Measurements from ENCODE around the gene IL23A.
A peak's percentile ranks its signal among the peaks of the same experiment; 100 is the strongest.

The IL23A gene

DNA sequence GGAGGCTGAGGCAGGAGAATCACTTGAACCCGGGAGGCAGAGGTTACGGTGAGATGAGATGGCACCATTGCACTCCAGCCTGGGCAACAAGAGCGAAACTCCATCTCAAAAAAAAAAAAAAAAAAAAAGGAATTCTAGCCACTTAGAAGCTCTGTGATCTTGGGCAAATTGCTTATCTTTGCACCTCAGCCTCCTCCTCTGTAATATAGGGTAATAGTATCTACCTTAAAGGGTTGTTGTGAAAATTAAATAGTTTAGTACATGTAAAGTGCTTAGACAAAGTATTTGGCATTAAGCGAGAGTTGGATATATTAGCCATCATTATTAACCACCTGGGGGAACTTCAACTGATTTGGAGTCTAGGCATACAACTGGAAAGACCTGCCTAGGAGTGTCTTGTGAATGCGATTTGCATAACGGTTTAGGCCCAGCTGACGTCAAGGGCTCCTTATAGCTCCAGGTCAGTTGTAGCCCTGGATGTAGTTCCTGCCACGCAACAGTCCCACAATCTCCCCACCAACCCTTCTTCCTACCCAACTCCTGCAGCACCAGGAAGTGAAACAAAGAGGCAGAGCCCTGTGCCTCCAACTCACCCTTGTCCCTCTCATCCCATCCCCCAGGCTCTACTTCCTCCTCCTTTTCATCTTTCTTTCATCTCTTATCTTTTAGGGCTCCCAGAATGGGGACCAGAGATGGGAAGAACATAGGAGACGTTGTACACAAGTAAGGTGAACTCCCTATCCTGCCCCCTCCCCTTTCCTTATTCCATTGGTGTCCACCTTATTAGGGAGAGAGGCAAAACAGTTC is 2.1 kb upstream of the IL23A start:
- Histone ChIP-seq H3K9me3 (ENCODE audit: insufficient read depth, low read length, severe bottlenecking) (no peaks in the 10 kb centered on the region), H4K20me1 (ENCODE audit: insufficient read depth, low read length) (no peaks in the 10 kb centered on the region), H3K36me3 (ENCODE audit: insufficient read depth, low read length) (no peaks in the 10 kb centered on the region; the same call in 1 of the 2 replicates), H3K79me2 (ENCODE audit: insufficient read depth, low read length) (peaks cover 23% of the 10 kb centered on the region), H3K4me2 (ENCODE audit: insufficient read depth, low read length) (no peak overlapping the region), H3K27ac (ENCODE audit: low read length) (no peak overlapping the region), H3K4me1 (ENCODE audit: insufficient read depth, low read length) (peaks cover 26% of the 10 kb centered on the region), H3K9ac (ENCODE audit: low read depth, low read length) (no peak overlapping the region), H2AFZ (ENCODE audit: low read depth, low read length) (0 out of 2 replicates have a peak overlapping the region, but pooled peaks have one; percentile 34), H3K27me3 (ENCODE audit: insufficient read depth, low read length, poor library complexity) (no peaks in the 10 kb centered on the region), H3K4me3 (ENCODE audit: low read depth in 1 of 2, low read length in 2 of 2) (no peak overlapping the region)
- TF ChIP-seq, protein P1, sequence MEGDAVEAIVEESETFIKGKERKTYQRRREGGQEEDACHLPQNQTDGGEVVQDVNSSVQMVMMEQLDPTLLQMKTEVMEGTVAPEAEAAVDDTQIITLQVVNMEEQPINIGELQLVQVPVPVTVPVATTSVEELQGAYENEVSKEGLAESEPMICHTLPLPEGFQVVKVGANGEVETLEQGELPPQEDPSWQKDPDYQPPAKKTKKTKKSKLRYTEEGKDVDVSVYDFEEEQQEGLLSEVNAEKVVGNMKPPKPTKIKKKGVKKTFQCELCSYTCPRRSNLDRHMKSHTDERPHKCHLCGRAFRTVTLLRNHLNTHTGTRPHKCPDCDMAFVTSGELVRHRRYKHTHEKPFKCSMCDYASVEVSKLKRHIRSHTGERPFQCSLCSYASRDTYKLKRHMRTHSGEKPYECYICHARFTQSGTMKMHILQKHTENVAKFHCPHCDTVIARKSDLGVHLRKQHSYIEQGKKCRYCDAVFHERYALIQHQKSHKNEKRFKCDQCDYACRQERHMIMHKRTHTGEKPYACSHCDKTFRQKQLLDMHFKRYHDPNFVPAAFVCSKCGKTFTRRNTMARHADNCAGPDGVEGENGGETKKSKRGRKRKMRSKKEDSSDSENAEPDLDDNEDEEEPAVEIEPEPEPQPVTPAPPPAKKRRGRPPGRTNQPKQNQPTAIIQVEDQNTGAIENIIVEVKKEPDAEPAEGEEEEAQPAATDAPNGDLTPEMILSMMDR (IDR thresholded peaks at IDR 0.05; ENCODE audit: borderline replicate concordance, extremely low read depth, low read length, poor library complexity, severe bottlenecking) = no peak
- TF ChIP-seq EZH2 (IDR thresholded peaks at IDR 0.05; ENCODE audit: borderline replicate concordance, low read depth, low read length, severe bottlenecking) = no peak
- ATAC-seq (ENCODE audit: insufficient read depth, low read depth) = no peak
- DNase-seq = no peak

DNA sequence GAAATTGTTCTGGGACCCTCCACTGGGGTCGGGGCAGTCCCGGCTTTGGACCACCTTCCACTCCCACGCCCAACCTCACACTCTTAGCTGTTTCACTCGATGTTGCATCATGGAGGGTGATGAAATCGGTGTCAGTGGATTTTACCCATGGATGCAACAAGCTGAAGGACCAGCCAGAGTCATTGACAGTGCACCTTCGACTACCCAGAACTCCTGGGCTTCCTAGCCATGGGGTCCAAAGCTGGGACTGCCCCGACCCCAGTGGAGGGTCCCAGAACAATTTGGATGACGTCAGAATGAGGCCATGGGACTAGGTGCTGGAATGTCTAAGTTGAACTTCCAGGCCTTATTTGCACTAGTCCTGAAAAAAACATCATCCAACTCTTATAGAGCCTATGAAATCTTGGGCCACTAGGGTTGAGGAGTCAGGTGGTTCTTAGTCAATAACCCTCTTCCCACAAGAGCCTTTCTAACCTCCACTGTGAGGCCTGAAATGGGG is 882 bp upstream of the IL23A start:
- peak overlapping the region; percentile 14; the same call in 1 of the 2 replicates for H2AFZ ChIP-seq (ENCODE audit: low read depth, low read length)
- H3K27me3 ChIP-seq (ENCODE audit: insufficient read depth, low read length, poor library complexity) = no peaks in the 10 kb centered on the region
- no peak overlapping the region for H3K4me2 ChIP-seq (ENCODE audit: insufficient read depth, low read length)
- ATAC-seq (ENCODE audit: insufficient read depth, low read depth) (no peak), DNase-seq (no peak)
- H3K9me3 ChIP-seq (ENCODE audit: insufficient read depth, low read length, severe bottlenecking) = no peaks in the 10 kb centered on the region
- H4K20me1 ChIP-seq (ENCODE audit: insufficient read depth, low read length) = no peaks in the 10 kb centered on the region
- no peak overlapping the region for H3K4me3 ChIP-seq (ENCODE audit: low read depth in 1 of 2, low read length in 2 of 2)
- H3K79me2 ChIP-seq (ENCODE audit: insufficient read depth, low read length) = peaks cover 15% of the 10 kb centered on the region
- H3K4me1 ChIP-seq (ENCODE audit: insufficient read depth, low read length) = peaks cover 19% of the 10 kb centered on the region
- H3K36me3 ChIP-seq (ENCODE audit: insufficient read depth, low read length) = peaks cover 5% of the 10 kb centered on the region
- no peak overlapping the region for H3K9ac ChIP-seq (ENCODE audit: low read depth, low read length)
- no peak overlapping the region for H3K27ac ChIP-seq (ENCODE audit: low read length)
- no peak for TF ChIP-seq EZH2 (IDR thresholded peaks at IDR 0.05; ENCODE audit: borderline replicate concordance, low read depth, low read length, severe bottlenecking)
- TF ChIP-seq, protein P1 (IDR thresholded peaks at IDR 0.05; ENCODE audit: borderline replicate concordance, extremely low read depth, low read length, poor library complexity, severe bottlenecking) = no peak

DNA sequence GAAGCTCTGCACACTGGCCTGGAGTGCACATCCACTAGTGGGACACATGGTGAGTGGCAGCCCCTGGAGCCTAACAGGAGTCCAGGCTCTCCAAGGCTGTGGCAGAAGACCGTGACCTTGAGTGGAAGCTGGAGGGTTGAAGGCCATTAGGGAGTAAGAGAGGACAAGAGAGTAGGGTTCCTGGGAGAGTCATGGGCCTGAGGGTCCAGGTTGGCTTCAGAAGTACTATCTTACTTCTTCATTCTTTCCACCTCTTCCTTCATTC is 406 bp downstream of the IL23A start:
- H3K4me3 ChIP-seq (ENCODE audit: low read depth in 1 of 2, low read length in 2 of 2) = no peak overlapping the region
- no peak for DNase-seq

More for the DNA sequence above, 406 bp downstream of the IL23A start:
- no peak overlapping the region for H3K4me2 ChIP-seq (ENCODE audit: insufficient read depth, low read length)
- no peaks in the 10 kb centered on the region for H4K20me1 ChIP-seq (ENCODE audit: insufficient read depth, low read length)
- H3K9ac ChIP-seq (ENCODE audit: low read depth, low read length) = no peak overlapping the region
- no peak overlapping the region for H2AFZ ChIP-seq (ENCODE audit: low read depth, low read length)
- peaks cover 17% of the 10 kb centered on the region for H3K36me3 ChIP-seq (ENCODE audit: insufficient read depth, low read length)
- no peak overlapping the region for H3K27ac ChIP-seq (ENCODE audit: low read length)
- H3K27me3 ChIP-seq (ENCODE audit: insufficient read depth, low read length, poor library complexity) = no peaks in the 10 kb centered on the region
- no peak for ATAC-seq (ENCODE audit: insufficient read depth, low read depth)
- peaks cover 8% of the 10 kb centered on the region for H3K79me2 ChIP-seq (ENCODE audit: insufficient read depth, low read length)
- H3K9me3 ChIP-seq (ENCODE audit: insufficient read depth, low read length, severe bottlenecking) = no peaks in the 10 kb centered on the region
- peaks cover 15% of the 10 kb centered on the region for H3K4me1 ChIP-seq (ENCODE audit: insufficient read depth, low read length)
- TF ChIP-seq, protein P1 (IDR thresholded peaks at IDR 0.05; ENCODE audit: borderline replicate concordance, extremely low read depth, low read length, poor library complexity, severe bottlenecking) = no peak

Measured in DND-41 (cell line).